ENCODE data around the gene PCBP2.

The PCBP2 gene

DNA sequence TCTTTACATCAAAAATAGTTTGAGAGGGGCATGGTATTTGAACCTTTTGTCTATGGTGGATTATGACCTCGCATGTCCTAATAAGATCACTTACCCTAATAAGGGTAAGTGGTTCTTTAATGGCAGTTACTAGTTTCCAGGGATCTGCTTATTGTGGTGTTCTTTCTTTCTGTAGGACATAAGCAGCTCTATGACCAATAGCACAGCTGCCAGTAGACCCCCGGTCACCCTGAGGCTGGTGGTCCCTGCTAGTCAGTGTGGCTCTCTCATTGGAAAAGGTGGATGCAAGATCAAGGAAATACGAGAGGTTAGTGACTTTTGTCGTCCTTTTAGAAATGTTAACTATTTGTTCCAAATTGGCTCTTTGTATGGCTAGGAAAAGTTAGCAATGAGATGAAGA, 7.2 kb downstream of the PCBP2 start:
- Histone ChIP-seq H3K36me3 (ENCODE audit: insufficient read depth) (peaks cover 96% of the 10 kb centered on the region), H3K27ac (peak overlapping the region; percentile 37; the same call in 1 of the 2 replicates), H3K27me3 (ENCODE audit: insufficient read depth, low read depth) (no peaks in the 10 kb centered on the region), H3K4me2 (peak overlapping the region; percentile 93), H3K9ac (no peak overlapping the region), H3K79me2 (ENCODE audit: insufficient read depth, low read depth) (peaks cover 100% of the 10 kb centered on the region), H2AFZ (ENCODE audit: low read depth) (no peak overlapping the region), H3K4me3 (IDR thresholded peaks at IDR 0.05; ENCODE audit: insufficient read depth, low read depth, low read length) (no peak overlapping the region), H3K4me1 (ENCODE audit: low read depth, poor library complexity, severe bottlenecking) (peaks cover 100% of the 10 kb centered on the region), H4K20me1 (ENCODE audit: insufficient read depth) (peaks cover 78% of the 10 kb centered on the region)
- TF ChIP-seq, protein P1, sequence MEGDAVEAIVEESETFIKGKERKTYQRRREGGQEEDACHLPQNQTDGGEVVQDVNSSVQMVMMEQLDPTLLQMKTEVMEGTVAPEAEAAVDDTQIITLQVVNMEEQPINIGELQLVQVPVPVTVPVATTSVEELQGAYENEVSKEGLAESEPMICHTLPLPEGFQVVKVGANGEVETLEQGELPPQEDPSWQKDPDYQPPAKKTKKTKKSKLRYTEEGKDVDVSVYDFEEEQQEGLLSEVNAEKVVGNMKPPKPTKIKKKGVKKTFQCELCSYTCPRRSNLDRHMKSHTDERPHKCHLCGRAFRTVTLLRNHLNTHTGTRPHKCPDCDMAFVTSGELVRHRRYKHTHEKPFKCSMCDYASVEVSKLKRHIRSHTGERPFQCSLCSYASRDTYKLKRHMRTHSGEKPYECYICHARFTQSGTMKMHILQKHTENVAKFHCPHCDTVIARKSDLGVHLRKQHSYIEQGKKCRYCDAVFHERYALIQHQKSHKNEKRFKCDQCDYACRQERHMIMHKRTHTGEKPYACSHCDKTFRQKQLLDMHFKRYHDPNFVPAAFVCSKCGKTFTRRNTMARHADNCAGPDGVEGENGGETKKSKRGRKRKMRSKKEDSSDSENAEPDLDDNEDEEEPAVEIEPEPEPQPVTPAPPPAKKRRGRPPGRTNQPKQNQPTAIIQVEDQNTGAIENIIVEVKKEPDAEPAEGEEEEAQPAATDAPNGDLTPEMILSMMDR (conservative IDR thresholded peaks at IDR 0.05; ENCODE audit: low read depth, low read length) = no peak

DNA sequence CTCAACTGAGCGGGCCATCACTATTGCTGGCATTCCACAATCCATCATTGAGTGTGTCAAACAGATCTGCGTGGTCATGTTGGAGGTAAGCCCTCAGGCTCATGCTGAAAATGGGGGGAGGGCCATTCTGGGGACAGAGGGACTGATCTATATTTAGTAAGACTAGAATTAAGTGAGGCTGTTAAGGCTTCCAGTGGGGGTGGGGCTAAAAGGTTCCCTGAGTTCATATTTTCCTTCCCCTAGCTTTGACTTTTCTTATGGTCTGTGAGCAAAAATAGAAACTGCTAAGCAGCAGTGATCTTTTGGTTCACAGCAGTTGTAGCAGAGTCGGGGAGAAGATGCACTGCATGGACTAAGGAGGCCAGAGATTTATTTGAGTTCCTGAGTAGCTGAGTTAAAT, 9.2 kb downstream of the PCBP2 start:
- Histone ChIP-seq H4K20me1 (ENCODE audit: insufficient read depth) (peaks cover 69% of the 10 kb centered on the region), H3K9ac (peak overlapping the region; percentile 11; the same call in 1 of the 2 replicates), H3K36me3 (ENCODE audit: insufficient read depth) (peaks cover 96% of the 10 kb centered on the region), H3K4me3 (IDR thresholded peaks at IDR 0.05; ENCODE audit: insufficient read depth, low read depth, low read length) (no peak overlapping the region), H3K27ac (peak overlapping the region; percentile 37), H2AFZ (ENCODE audit: low read depth) (no peak overlapping the region), H3K79me2 (ENCODE audit: insufficient read depth, low read depth) (peaks cover 99% of the 10 kb centered on the region), H3K4me1 (ENCODE audit: low read depth, poor library complexity, severe bottlenecking) (peaks cover 100% of the 10 kb centered on the region), H3K27me3 (ENCODE audit: insufficient read depth, low read depth) (no peaks in the 10 kb centered on the region), H3K4me2 (peak overlapping the region; percentile 93)
- TF ChIP-seq, protein P1 (conservative IDR thresholded peaks at IDR 0.05; ENCODE audit: low read depth, low read length) = no peak

DNA sequence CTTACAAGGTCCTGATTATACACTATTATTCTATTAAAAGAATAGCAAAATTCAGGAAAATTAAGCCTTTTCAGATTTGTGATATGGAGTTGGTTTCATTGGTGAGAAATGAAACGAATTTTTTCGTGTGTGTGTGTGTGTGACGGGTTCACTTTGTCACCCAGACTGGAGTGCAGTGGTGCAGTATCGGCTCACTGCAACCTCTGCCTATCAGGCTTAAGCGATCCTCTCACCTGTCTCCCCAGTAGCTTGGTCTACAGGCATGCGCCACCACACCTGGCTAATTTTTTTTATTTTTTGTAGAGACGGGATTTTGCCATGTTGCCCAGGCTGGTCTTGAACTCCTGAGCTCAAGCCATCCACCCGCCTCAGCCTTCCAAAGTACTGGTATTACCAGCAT, 9.7 kb downstream of the PCBP2 start:
- H3K4me1 ChIP-seq (ENCODE audit: low read depth, poor library complexity, severe bottlenecking) = peaks cover 100% of the 10 kb centered on the region
- TF ChIP-seq, protein P1 (conservative IDR thresholded peaks at IDR 0.05; ENCODE audit: low read depth, low read length) = no peak
- no peak overlapping the region; the same call in 1 of the 2 replicates for H3K9ac ChIP-seq
- H3K36me3 ChIP-seq (ENCODE audit: insufficient read depth) = peaks cover 96% of the 10 kb centered on the region
- peak overlapping the region; percentile 37 for H3K27ac ChIP-seq
- no peak overlapping the region for H2AFZ ChIP-seq (ENCODE audit: low read depth)
- peaks cover 73% of the 10 kb centered on the region for H4K20me1 ChIP-seq (ENCODE audit: insufficient read depth)
- no peaks in the 10 kb centered on the region for H3K27me3 ChIP-seq (ENCODE audit: insufficient read depth, low read depth)
- peak overlapping the region; percentile 93 for H3K4me2 ChIP-seq
- peaks cover 99% of the 10 kb centered on the region for H3K79me2 ChIP-seq (ENCODE audit: insufficient read depth, low read depth)
- H3K4me3 ChIP-seq (IDR thresholded peaks at IDR 0.05; ENCODE audit: insufficient read depth, low read depth, low read length) = no peak overlapping the region

DNA sequence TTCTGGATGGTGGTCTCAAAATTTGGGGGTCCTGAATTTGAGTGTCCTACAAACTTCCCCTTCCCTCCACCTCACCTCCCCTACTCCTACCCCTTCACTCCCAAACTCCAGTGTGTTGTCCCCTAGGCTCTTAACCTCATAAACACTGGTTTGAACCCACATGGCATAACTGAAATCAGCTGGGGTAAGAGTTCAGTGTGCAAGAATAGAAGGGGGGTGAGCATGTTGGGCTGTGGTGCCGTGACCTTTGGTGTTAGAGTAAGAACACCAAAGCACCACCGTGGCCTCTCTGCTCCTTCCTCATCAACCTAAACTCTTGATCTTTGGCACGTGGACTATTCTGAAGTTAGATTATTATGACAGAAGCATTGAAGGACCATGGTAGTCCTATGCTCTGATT, 11.0 kb downstream of the PCBP2 start:
- no peak overlapping the region for H3K4me3 ChIP-seq (IDR thresholded peaks at IDR 0.05; ENCODE audit: insufficient read depth, low read depth, low read length)
- H3K4me1 ChIP-seq (ENCODE audit: low read depth, poor library complexity, severe bottlenecking) = peaks cover 100% of the 10 kb centered on the region
- peaks cover 61% of the 10 kb centered on the region for H4K20me1 ChIP-seq (ENCODE audit: insufficient read depth)
- H3K27me3 ChIP-seq (ENCODE audit: insufficient read depth, low read depth) = no peaks in the 10 kb centered on the region
- H2AFZ ChIP-seq (ENCODE audit: low read depth) = no peak overlapping the region
- peak overlapping the region; percentile 9; the same call in 1 of the 2 replicates for H3K9ac ChIP-seq
- H3K4me2 ChIP-seq = peak overlapping the region; percentile 93
- TF ChIP-seq, protein P1 (conservative IDR thresholded peaks at IDR 0.05; ENCODE audit: low read depth, low read length) = no peak
- H3K27ac ChIP-seq = peak overlapping the region; percentile 37
- H3K36me3 ChIP-seq (ENCODE audit: insufficient read depth) = peaks cover 96% of the 10 kb centered on the region
- peaks cover 98% of the 10 kb centered on the region for H3K79me2 ChIP-seq (ENCODE audit: insufficient read depth, low read depth)
